K562 (cell line): ENCODE data around the gene ADPRHL1. TPM values are rescaled to one million over a fixed set of nuclear protein-coding genes. Genes with fewer than 3 reads are reported as not detected.

Experiments used
- CCAR2 ChIP-seq: fragments of 200-400 bp; formaldehyde crosslinking; IDR thresholded peaks from 2 replicates; pipeline ENCODE4 v1.6.1; 2017; ENCODE audit warnings: mild to moderate bottlenecking, low read depth, low read length
- CREB3L1 ChIP-seq: fragments of 450-650 bp; IDR thresholded peaks from 2 replicates; pipeline ENCODE4 v1.6.1; 2014; ENCODE audit warnings: low read depth, mild to moderate bottlenecking, moderate library complexity, borderline replicate concordance
- CREB5 ChIP-seq: fragments of 250-450 bp; sonication (Bioruptor Pico); IDR thresholded peaks from 2 replicates; pipeline ENCODE4 v1.5.0; 2020; ENCODE audit warnings: mild to moderate bottlenecking
- ELF4 ChIP-seq: fragments of 450-650 bp; formaldehyde crosslinking; IDR thresholded peaks from 2 replicates; pipeline ENCODE4 v1.4.0; 2022; ENCODE audit warnings: missing genetic modification characterization
- GATAD2B ChIP-seq: fragments of 450-650 bp; IDR thresholded peaks from 2 replicates; pipeline ENCODE4 v1.6.1; 2017; ENCODE audit warnings: mild to moderate bottlenecking, borderline replicate concordance
- IFI16 ChIP-seq: fragments of 250-450 bp; sonication (Bioruptor Pico); IDR thresholded peaks from 2 replicates; pipeline ENCODE4 v2.1.2; 2022; ENCODE audit warnings: mild to moderate bottlenecking, inconsistent platforms
- KLF10 ChIP-seq: fragments of 250-450 bp; sonication (Bioruptor Pico); IDR thresholded peaks from 2 replicates; pipeline ENCODE4 v1.6.1; 2021; ENCODE audit warnings: matching md5 sums
- MYNN ChIP-seq, 2 experiments: sonication (generic); formaldehyde crosslinking in 1 of 2; IDR thresholded peaks; 2 replicates each; pipeline versions ENCODE4 v1.5.0 to v1.6.1; 2016 to 2020; ENCODE audit warnings: antibody characterized with exemption in 1 of 2, missing genetic modification reagents in 1 of 2
- TEAD4 ChIP-seq, 2 experiments: sonication (generic) in 1 of 2; formaldehyde crosslinking in 1 of 2; IDR thresholded peaks; 2 replicates each; pipeline versions ENCODE4 v1.6.1 to v1.8.0; 2012 to 2022; ENCODE audit warnings: borderline replicate concordance in 1 of 2, inconsistent platforms in 1 of 2, low read length in 1 of 2, mild to moderate bottlenecking in 1 of 2, missing genetic modification reagents in 1 of 2
- YY1 ChIP-seq, 3 experiments: IDR thresholded peaks; 2 replicates each; pipeline ENCODE4 v1.6.1; 2011; ENCODE audit warnings: low read length in 2 of 3, mild to moderate bottlenecking in 2 of 3, moderate library complexity in 2 of 3, borderline replicate concordance in 1 of 3, control low read depth in 1 of 3, low read depth in 1 of 3; ENCODE audit not compliant: insufficient read depth in 3 of 3, insufficient replicate concordance in 2 of 3, control insufficient read depth in 1 of 3, insufficient read length in 1 of 3; ENCODE audit errors: extremely low read depth in 1 of 3
- ZKSCAN1 ChIP-seq: fragments of 150-350 bp; IDR thresholded peaks from 2 replicates; pipeline ENCODE4 v1.6.1; 2016; ENCODE audit warnings: low read depth, low read length
- ZNF609 ChIP-seq: sonication (generic); formaldehyde crosslinking; IDR thresholded peaks from 2 replicates; pipeline ENCODE4 v1.8.1; 2023; ENCODE audit warnings: missing genetic modification reagents, mild to moderate bottlenecking, borderline replicate concordance
- ZNF780A ChIP-seq: fragments of 250-450 bp; sonication (Bioruptor Pico); IDR thresholded peaks from 2 replicates; pipeline ENCODE4 v1.5.0; 2021; ENCODE audit warnings: mild to moderate bottlenecking
- ZNF79 ChIP-seq: fragments of 250-450 bp; sonication (Bioruptor Pico); IDR thresholded peaks from 2 replicates; pipeline ENCODE4 v1.4.0; 2020; ENCODE audit warnings: low read depth, mild to moderate bottlenecking, moderate library complexity
- polyA plus RNA-seq, 8 experiments: library from polyadenylated mRNA; depleted of rRNA in 4 of 8; stranded (reverse) in 5 of 8; unstranded in 3 of 8; fragments of >200 nt; fragmentation: Nextera tagmentation in 2 of 8; fragmentation: Illumina TruSeq in 1 of 8; extraction: Ambion mirVana in 2 of 8; extraction: Trizol in 1 of 8; gene quantifications; 2 replicates each; pipeline versions ENCODE4 v1.2.1 to v1.2.3, GENCODE V29; 2011 to 2014; ENCODE audit warnings: inconsistent platforms in 1 of 8, missing spikeins in 1 of 8
- total RNA-seq, 7 experiments: library from RNA; depleted of rRNA in 6 of 7; stranded (reverse); fragments of >200 nt in 6 of 7; fragmentation: Illumina TruSeq in 2 of 7; extraction: Trizol in 2 of 7; gene quantifications; 2 replicates each; pipeline versions ENCODE4 v1.2.1 to v1.2.3, GENCODE V29; 2011 to 2021; ENCODE audit warnings: low replicate concordance in 1 of 7
- TF ChIP-seq, protein P1 (sequence below): fragments of 250-450 bp; sonication (Bioruptor Pico); IDR thresholded peaks from 2 replicates; pipeline ENCODE4 v1.8.0; 2022; ENCODE audit warnings: inconsistent platforms

Gene ADPRHL1
- total and polyA plus RNA-seq, 9 of the 15 experiments (the other 6 are each of a cell fraction or from before 2014, with no cell fraction given) = 0.06 to 0.76 (median 0.37) TPM; not detected in 1

GRCh38 chr13:113490496-113491417 is 37.5 kb upstream of the ADPRHL1 start, which contains the start of gene DCUN1D2 (continued):
- no peak for TF ChIP-seq CREB5
- TF ChIP-seq CREB3L1 = 0 out of 2 replicates have a peak, but pooled peaks have one; percentile 58
- no peak for TF ChIP-seq IFI16 (CRISPR knock-in tag)
- TF ChIP-seq GATAD2B = peak; percentile 100
- no peak for TF ChIP-seq MYNN (IDR thresholded peaks at IDR 0.05)
- TF ChIP-seq MYNN (CRISPR knock-in tag; IDR thresholded peaks at IDR 0.05) = no peak
- TF ChIP-seq, protein P1, sequence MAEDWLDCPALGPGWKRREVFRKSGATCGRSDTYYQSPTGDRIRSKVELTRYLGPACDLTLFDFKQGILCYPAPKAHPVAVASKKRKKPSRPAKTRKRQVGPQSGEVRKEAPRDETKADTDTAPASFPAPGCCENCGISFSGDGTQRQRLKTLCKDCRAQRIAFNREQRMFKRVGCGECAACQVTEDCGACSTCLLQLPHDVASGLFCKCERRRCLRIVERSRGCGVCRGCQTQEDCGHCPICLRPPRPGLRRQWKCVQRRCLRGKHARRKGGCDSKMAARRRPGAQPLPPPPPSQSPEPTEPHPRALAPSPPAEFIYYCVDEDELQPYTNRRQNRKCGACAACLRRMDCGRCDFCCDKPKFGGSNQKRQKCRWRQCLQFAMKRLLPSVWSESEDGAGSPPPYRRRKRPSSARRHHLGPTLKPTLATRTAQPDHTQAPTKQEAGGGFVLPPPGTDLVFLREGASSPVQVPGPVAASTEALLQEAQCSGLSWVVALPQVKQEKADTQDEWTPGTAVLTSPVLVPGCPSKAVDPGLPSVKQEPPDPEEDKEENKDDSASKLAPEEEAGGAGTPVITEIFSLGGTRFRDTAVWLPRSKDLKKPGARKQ (CRISPR knock-in tag) = no peak
- no peak for TF ChIP-seq ELF4 (CRISPR knock-in tag)
- no peak for TF ChIP-seq ZNF780A (CRISPR knock-in tag)
- peak in 2 of 3 experiments; percentile 14 to 52 for TF ChIP-seq YY1 (IDR thresholded peaks at IDR 0.05; ENCODE audit: borderline replicate concordance in 1 of 3, control insufficient read depth in 1 of 3, extremely low read depth in 1 of 3, insufficient read depth in 3 of 3, insufficient read length in 1 of 3, insufficient replicate concordance in 2 of 3, low read depth in 1 of 3, low read length in 2 of 3)
- no peak for TF ChIP-seq ZNF79 (CRISPR knock-in tag)
- TF ChIP-seq CCAR2 = no peak
- no peak for TF ChIP-seq KLF10
- TF ChIP-seq ZNF609 (CRISPR knock-in tag) = 0 out of 2 replicates have a peak, but pooled peaks have one; percentile 42
- no peak; the same call in 1 of the 2 replicates for TF ChIP-seq ZKSCAN1
- no peak for TF ChIP-seq TEAD4 (IDR thresholded peaks at IDR 0.05; ENCODE audit: low read length)
- TF ChIP-seq TEAD4 (CRISPR knock-in tag; IDR thresholded peaks at IDR 0.05; ENCODE audit: borderline replicate concordance) = no peak
